ENCODE results near the gene IHH.

IHH gene

GRCh38 chr2:219028996-219029828 is 31.5 kb downstream of the IHH start:
- no peak overlapping the region for H3K4me3 ChIP-seq (replicated peaks; ENCODE audit: low read depth, low read length)
- TF ChIP-seq CTCF (IDR thresholded peaks at IDR 0.05; ENCODE audit: low read depth, low read length, missing control alignments) = no peak
- DNase-seq (ENCODE audit: extremely low read depth, low read depth) = no peak

- no peak for TF ChIP-seq CTCF (IDR thresholded peaks at IDR 0.05; ENCODE audit: low read depth, low read length, missing control alignments)
- no peak overlapping the region for H3K4me3 ChIP-seq (replicated peaks; ENCODE audit: low read depth, low read length)
- no peak for DNase-seq (ENCODE audit: extremely low read depth, low read depth)
Measured at GRCh38 chr2:219028141-219028540, 32.6 kb downstream of the IHH start.

DNA sequence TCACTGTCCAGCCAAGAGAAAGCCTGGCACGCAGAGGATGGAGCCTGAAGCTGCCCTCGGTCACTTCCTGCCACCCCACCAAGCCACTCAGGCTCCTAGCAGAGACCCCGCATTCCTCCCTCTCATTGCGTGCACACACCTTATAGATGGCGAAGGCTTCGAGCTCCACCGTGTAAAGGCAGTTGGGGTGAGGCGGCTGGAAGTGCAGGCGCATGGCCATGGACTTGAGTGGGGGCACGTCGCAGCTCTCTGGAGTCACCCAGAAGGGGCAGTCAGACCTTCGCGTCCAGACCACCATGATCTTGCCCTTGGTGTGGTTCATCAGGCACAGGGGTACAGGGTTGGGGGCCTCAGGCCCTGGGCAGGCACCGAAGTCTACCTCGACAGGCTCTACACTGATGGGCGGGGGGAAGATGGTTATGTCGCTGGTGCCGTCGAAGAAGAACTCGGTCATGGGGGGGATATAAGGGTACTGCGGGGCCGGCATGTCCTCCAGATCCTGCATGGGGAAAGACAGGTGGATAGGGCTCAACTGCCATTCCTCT is 33.1 kb downstream of the IHH start:
- no peak for TF ChIP-seq CTCF (IDR thresholded peaks at IDR 0.05; ENCODE audit: low read depth, low read length, missing control alignments)
- H3K4me3 ChIP-seq (replicated peaks; ENCODE audit: low read depth, low read length) = no peak overlapping the region

DNA sequence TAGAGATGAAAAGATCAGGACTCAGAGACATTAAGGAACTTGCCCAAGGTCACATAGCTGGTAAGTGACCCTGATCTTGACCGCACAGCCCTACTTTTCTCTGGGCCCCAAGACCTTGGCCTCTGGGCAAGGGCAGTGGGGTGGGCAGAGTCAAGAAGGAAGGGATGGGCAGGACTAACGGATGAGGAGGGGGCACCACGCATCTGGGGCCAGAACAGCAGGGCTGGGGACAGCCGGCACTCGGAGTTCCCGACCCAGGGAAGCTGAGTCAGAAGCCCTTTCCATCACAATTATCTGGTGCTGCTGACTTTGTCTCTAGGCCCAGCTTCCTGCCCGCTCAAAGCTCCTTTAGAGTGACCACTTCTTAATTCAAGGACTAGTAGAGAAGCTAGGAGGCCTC is 33.8 kb downstream of the IHH start:
- H3K4me3 ChIP-seq (replicated peaks; ENCODE audit: low read depth, low read length) = no peak overlapping the region
- TF ChIP-seq CTCF (IDR thresholded peaks at IDR 0.05; ENCODE audit: low read depth, low read length, missing control alignments) = no peak
- no peak for DNase-seq (ENCODE audit: extremely low read depth, low read depth)

More for the DNA sequence above, 33.1 kb downstream of the IHH start:
- no peak for DNase-seq (ENCODE audit: extremely low read depth, low read depth)

GRCh38 chr2:219025637-219026585 is 34.8 kb downstream of the IHH start:
- no peak for TF ChIP-seq CTCF (IDR thresholded peaks at IDR 0.05; ENCODE audit: low read depth, low read length, missing control alignments)
- no peak overlapping the region for H3K4me3 ChIP-seq (replicated peaks; ENCODE audit: low read depth, low read length)
- DNase-seq (ENCODE audit: extremely low read depth, low read depth) = no peak

DNA sequence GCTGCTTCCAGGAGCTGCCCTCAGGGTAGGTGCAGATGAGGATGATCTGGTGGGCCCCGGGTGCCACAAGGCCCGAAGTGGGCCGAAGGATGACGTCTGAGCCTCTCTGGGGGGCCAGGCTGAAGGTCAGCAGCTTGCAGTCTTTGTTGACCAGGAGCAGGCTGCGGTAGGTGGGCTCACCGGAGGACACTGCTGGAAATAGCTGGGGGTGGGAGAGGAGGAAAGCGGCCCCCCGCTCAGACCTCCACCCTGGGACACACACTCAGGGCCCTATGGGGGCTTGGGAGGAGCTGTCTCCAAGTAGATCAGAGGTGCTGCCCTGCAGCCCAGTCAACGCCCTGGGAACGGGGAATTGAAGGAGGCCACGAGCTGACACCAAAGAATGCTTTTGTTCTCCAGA is 36.7 kb downstream of the IHH start:
- no peak for TF ChIP-seq CTCF (IDR thresholded peaks at IDR 0.05; ENCODE audit: low read depth, low read length, missing control alignments)
- DNase-seq (ENCODE audit: extremely low read depth, low read depth) = no peak
- H3K4me3 ChIP-seq (replicated peaks; ENCODE audit: low read depth, low read length) = no peak overlapping the region

Data from HFF-Myc (cell line).